HG02759 (cell line): Measurements from ENCODE around the gene GPR37L1.
A peak's percentile ranks its signal among the peaks of the same experiment; 100 is the strongest.
"Not testable (repeated sequence)": the region's sequence is repeated elsewhere in the genome, so short reads cannot be mapped to it uniquely, and the experiment has no call there.

ENCODE experiments used
- ATAC-seq: cut with Tn5 transposase; IDR thresholded peaks from one replicate; pipeline ENCODE4 v1.9.1; 2021; ENCODE audit warnings: mild to moderate bottlenecking, moderate library complexity; ENCODE audit not compliant: unreplicated experiment

Gene GPR37L1

DNA sequence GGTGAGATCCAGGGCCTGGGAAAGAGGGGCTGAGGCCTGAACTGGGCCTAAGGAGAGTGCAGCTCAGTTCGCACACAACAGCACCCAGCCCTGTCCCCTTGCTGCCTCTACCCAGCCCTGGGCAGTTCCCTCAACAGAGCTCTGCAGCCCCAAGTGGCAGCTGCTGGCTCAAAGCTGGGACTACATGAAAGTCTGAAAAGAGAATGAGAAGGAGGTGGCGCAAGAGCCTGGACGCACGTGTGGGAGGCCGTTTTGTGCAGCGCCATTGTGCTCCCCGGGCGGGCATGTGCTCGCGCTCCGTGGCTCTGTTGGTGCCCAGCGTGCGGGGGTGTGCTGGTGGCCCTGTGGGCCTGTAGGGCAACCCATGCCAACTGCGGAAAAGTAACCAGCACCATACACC is 10.3 kb downstream of the GPR37L1 start:
- ATAC-seq: no peak

DNA sequence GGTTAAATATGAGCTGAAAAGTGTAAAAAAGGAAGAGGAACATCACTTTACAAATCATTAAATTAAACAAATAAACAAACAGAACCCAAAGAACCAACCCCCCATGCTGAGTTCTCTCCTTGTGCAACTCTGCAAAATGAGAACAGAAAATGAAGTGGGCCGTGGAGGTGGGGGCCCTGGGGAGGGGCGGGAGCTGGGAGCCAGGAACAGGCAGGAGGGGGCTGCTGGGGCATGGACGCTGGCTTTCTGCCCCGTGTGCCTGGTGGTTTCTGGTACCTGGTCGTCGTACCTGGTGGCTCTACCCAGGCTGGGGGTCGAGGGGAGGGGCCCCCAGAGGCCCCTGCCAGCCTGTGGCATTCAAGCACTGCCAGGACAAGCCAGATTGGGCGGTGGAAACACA is 10.8 kb downstream of the GPR37L1 start:
- ATAC-seq: no peak

DNA sequence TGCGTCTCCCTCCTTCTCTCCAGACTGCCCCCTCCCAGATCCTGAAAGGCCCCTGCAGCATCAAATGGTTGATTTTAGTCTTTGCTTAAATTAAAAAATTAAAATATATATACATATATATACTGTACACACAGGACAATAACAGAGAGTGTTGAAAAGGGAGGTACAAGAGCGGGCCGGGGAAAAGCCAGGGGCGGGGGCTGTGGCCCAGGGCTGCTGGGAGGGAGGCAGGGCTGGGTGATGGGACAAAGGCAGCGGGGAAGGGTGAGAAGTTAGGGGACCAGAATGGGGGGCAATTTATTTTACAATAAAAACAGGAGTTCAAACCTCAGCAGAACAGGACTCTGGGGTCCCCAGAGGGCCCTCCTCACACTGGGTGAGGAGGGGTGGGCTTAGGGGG is 11.3 kb downstream of the GPR37L1 start:
- ATAC-seq: no peak

DNA sequence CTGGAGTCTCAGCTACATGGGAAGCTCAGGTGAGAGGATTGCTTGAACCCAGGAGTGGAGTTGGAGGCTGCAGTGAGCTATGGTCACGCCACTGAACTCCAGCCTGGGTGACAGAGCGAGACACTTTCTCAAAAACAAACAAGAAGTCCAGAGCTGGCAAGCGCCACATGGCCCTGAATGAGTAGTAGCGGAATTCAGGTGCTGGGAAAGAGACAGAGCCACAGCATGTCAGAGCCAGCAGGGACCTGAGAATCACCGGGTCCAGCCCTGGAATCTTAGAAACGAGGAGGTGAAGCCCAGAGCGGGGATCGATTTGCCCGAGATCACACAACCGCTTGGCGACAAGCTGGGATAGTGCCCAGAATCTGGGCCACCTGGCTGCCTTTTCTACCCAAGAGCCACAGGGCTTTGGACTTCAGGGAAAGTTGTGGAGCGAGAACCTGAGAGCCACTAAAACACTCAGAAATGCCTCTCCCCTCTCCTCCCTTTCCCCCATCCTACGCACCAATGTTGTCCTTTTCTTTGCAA is 12.0 kb downstream of the GPR37L1 start:
- no peak for ATAC-seq

DNA sequence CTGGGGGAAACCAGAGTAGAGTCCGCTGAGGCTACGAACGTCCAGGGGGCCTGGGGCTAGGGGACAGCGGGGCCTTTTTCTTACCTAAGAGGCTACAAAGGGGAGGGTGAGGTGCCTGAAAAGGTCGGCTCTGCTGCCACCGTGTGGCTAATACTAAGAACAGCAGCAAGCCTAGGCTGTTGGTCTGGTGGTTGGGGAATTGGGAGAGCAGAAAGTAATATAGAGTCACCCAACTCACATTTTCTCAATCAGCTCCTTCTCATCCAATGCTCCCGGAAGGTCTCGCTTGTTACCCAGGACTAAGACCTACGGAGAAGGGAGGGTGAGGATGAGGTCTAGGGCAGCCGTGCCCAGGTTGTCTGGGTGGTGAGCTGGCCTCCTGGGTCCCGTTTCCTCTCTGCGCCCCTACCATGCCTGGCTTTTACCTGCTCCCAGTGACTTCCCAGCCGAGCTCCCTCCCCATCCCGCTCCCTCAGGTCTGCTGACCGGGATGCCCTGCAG is 12.6 kb downstream of the GPR37L1 start:
- peak; percentile 72 for ATAC-seq

DNA sequence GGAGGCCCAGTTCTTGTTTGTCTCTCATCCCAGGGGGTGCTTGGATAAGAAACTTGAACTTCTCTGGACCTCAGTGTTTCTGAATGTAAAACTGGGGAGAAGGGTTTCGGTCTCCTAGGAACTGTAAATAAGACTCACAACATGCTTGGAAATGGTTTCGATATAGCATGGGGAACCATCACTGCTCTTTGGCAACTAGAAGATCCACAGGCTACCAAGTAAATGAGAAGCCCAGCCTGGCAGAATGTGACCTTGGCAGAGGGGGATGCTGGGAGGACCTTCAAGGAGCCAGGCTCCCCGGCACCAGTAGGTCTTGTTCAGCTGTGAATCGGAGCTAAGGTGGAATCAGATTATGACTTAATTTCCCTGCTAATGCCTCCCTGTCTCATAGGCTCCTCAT is 18.1 kb downstream of the GPR37L1 start:
- no peak for ATAC-seq

DNA sequence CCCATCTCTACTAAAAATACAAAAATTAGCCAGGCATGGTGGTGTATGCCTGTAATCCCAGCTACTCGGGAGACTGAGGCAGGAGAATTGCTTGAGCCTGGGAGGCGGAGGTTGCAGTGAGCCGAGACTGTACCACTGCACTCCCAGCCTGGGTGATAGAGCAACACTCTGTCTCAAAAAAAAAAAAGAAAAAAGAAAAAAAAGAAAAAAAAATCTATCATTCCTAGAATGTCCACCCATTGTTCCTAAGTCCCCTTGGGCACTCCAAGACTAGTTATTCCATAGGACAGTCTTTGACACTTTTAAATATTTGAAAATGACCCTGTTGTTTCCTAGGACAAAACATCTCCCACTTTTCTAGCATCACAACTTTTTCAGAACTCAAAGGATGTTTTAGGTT is 18.8 kb downstream of the GPR37L1 start:
- ATAC-seq: not testable (repeated sequence)

DNA sequence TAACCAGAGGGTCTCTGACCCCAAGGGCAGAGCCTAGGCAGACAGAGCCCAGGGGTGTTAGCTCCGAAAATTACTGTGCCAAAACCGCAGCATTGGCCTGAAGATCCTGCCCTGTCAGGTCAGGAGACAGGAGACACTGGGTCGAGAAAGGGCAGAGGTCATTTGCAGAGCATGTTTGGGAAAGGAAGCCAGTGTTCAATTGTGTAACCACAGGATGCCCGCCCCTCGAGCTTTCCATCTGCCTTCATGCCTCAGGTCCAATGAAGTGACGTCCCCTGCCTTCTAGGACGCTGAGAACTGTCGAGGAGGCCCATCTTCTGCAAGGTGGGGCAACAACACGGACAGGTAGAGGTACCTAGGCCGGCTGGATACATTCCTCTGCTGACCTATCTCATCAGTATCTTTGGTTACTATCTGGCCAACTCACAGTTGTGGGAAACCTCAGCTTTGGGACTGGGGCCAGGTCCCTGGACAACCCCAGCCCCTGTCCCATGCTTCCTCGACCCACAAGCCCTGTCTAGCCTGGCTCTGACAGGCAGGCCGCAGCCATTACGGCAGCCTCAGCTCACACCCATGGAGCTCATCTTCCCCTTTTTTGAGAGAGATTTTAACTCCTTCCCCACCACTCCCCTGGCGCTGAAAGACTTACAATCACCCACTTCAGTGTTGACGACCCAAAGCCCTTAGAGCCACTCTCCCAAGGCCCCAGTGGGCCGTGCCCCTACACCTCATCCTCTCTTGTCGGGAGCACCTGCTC is 20.5 kb downstream of the GPR37L1 start:
- peak; percentile 21 for ATAC-seq

DNA sequence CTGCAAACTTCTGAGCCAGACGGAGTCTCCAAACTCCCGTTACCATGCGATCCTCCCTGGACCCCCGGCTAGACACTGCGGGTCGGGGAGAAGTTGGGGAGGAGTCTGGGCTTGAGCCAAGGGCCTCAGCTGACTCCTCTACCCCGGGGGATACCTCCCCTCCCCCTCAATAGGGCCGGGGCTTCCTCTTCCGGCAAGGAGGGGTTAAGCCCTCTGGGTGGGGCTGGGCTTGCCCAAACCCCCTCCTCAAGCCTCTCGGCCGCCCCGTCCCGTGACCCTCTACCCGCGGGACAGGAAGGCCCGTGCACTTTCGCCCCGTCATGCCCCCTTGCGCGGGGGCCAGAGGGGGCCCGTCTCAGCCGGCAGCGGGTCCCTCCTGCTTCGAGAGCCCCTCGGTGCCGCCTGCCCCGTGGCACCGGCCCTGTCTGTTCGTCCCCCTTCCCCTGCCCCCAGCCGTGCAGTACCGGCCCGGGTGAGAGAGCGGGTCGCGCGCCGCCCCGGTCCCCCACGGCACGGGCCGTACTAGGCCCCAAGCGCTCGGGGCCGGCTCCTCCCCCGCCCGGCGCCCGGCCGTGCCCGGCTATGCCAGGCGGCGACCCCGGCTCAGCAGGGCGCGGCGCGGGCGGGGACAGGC is 21.2 kb downstream of the GPR37L1 start:
- ATAC-seq: peak; percentile 56

DNA sequence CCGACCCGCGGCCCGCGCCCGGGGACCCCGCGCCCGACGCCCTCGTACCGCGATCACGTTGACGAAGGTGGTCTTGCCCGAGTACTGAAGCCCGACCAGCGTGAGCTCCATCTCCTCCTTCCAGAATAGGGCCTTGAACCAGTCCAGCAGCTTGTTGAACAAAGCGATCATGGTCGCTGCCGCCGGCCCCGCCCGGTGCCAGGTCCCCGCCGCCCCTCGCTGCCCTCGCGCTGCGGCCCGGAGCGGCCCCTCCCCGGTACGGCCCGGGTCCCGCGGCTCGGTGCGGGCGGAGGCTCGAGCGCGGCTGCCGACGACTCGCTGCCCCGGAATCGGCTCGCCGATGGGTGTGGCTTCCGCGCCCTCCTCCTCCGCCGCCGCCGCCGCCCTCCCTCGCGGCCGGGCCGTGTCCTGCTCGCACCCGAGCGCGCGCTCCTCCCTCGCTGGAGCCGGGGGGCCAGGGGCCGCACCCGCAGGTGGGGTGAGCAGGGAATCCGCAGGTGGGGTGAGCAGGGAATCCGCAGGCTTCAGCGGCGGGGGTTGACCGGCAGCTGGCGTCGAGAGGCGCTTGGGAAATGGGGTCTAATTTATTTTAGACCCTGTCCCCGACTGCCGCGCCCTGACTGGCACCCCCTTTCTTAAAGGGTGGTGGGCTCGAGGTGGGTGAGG is 21.8 kb downstream of the GPR37L1 start, which contains the start of gene ARL8A:
TSS of gene ARL8A (minus strand) at position 336 of the 666 bp plus-strand sequence. CDS start at position 171, 165 bp downstream.
- ATAC-seq: peak; percentile 69

DNA sequence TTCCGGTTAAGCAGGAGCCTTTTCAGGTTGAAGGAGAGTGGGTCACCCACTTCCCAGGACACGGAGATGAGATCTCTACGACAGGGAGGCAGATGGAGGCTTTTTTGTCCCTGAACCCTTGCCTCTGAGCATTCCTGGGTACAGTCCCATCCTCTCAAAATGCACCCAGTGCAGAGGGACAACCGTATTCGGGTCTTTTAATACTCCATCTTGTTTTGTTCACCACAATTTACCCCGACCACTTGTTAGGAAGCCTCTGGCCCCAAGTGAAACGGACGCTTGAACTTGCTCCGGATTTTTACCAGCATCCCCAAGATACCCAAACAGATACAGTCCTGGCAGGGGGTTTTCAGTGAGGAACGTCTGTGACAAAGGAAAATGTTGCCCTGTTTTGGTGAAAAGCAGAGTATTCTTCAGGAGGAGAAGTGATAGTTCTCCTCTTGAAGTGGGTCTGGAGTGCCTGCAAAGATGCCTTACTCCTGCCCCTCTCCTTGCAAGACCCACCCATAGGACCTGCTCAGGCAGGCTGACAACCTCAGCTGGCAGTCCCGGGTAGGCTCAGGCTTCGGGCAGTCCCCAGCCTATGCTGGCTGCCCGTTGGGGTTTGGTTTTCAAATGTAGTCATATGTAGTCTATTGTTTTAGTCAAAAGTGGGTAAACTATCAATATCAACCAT is 22.5 kb downstream of the GPR37L1 start:
- ATAC-seq: peak; percentile 2

DNA sequence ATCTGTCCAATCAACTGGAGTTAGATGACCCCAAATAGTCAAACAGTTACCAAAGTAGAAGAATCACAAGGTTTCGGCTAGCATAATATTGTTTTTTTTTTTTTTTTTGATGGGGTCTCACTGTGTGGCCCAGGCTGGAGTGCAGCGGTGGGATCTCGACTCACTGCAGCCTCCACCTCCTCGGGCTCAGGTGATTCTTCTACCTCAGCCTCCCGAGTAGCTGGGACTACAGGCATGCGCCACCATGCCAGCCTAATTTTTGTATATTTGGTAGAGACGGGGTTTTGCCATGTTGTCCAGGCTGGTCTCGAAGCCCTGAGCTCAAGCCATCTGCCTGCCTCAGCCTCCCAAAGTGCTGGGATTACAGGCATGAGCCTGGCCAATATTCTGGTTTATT is 23.0 kb downstream of the GPR37L1 start:
- ATAC-seq: not testable (repeated sequence)

DNA sequence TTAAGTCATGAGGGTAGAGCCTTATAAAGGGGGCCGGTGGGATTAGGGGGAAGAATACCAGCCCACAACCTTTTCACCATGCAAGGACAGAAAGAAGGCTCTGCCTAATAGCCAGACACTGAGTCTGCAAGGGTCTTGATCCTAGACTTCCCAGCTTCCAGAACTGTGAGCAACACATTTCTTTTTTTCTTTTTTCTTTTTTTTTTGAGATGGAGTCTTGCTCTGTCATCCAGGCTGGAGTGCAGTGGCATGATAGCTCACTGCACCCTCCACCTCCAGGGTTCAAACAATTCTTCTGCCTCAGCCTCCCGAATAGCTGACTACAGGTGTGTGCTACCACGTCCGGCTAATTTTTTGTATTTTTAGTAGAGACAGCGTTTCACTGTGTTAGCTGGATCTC is 23.6 kb downstream of the GPR37L1 start:
- no peak for ATAC-seq

DNA sequence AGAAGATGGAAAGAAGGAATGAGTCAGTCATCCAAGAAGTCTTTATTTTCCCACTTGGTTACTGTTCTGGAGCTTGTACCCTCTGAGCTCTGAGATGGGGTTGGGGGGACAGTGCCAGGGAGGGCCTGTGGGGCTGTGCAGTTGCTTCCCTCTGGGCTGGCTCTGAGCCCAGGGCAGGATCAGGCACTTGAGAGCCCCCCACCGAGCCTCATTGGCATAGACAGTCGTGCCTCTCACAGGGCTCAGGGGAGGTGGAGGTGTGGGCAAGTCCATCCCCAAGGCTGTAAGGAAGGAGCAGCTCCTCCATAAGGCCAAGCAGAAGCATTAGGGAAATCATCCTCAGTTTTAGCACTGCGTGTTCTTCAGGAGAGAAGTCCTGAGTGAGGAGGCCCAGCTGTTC is 24.3 kb downstream of the GPR37L1 start:
- ATAC-seq: no peak

DNA sequence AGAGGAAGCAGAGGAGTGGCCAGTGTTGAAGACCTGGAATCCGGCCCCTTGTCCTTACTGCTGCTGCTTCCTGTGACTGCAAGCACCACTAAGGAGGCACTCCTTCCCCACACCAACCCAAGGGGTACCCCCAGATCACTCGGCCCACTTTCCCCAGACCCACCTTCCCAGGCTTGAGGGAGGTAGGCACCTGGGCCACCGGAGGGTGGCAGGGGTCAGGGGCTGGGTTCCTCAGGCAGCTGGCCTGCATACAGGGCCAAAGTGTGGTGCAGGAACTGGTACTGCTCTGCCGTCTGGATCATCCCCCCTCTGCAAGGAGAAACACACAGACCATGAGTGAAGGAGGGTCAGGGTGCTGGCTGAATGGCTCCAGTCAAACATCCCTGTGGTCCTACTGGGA is 25.7 kb downstream of the GPR37L1 start:
- ATAC-seq: no peak

DNA sequence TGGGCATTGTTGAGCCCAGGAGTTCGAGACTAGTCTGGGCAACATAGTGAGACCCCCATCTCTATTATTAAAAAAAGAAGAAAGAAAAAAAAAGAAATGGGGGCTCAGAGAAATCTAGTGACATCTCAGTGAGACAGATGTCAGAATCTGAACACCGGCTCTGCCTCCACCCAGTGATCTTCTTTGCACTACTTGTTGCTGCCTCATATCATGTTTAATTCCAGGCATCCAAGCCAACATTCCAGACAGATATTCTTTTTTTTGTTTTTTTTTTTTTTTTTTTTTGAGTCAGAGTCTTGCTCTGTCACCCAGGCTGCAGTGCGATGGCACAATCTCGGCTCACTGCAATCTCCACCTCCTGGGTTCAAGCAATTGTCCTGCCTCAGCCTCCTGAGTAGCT is 26.8 kb downstream of the GPR37L1 start:
- no peak for ATAC-seq

DNA sequence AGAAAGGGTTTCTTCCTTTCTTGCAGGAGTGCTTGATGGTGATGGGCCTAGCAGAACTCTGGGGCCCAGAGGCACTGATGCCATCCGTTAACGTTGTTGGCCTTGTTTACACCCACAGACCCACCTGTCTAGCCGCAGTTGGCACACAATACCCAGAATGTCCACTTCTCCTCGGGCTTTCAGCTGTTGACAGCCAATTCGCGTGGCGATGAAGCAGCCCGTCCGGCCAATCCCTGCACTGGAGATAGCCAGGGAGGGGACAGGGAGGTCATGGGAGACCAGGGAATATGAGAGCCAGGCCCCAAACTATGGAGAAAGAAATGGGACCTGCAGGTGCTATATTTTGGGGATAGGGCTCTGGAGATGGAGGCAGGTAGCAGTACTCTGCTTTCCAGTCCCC is 27.5 kb downstream of the GPR37L1 start:
- ATAC-seq: no peak

DNA sequence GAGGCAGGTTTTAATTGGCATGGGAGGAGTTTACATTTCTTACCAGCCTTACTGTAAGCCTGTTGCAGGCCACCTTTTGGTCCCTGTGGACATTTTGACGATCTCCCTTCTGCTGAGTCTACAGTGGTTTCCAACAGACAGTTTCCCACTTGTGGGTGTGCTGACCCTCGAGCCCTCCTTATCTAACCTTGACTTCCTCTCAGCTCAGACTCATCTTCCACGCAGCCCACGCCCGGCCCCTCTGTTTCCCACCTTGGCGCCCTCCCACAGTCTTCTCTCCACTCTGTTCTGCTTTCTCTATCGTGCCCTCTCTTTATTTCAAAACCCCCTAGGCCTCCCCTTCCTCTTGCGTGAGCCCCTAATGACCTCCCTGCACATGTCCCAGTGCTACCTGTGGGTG is 27.9 kb downstream of the GPR37L1 start:
- ATAC-seq: no peak

DNA sequence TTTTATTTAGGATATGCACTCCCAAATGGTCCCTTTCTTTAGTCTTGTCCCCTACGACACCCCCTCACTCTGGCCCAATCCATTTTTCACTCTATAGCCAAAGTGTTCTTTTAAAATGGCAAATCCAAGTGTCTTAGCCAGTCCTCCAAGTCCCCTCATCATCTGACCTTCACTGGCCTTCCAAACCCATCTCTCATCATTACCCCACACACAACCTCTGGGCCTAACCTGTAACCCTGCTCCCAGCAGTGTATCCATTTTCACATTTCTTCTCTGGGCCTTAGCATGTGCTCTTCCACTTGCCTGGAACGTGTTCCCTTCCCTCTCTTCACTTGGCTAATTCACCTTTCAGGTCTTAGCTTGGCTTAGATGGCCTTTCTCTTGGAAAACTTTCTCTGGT is 28.3 kb downstream of the GPR37L1 start:
- ATAC-seq: no peak

DNA sequence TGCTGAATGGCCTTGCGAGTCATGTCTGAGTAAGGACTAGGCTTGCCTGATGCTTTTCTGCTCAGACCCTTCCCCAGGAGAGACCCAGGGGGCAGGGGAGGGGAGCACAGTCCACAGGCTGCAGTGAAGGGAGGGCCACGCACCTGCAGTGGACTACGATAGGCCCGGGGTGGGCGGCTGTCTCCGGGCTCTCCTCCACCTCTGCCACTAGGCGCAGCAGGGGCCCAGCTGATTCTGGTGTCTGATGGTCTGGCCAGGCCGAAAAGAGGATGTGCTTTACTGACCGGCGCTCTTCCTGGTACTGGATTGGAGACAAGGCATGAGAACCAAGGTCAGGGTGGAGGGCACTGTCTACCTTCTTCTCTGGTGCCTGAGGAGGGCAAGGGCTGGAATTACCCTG is 29.7 kb downstream of the GPR37L1 start:
- no peak for ATAC-seq

DNA sequence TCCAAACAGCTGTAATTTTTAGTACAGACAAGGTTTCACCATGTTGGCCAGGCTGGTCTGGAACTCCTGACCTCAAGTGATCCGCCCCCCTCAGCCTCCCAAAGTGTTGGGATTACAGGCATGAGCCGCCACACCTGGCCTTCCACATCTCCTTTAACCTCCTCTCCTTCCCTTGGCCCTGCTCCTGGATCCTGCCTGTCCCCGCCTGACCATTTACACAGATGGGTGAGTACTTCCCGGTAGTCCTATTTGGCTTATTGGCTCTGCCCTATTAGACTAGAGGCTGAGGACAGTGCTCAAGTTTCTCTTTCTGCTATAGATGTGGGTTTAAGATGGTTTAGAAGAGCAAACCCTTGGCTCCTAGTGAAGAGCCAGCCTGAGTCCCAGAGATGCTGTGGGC is 30.6 kb downstream of the GPR37L1 start:
- ATAC-seq: no peak
